SU-DHL-6 (cell line): Measurements from ENCODE around the gene PDE4B.

Experiments
- H2AFZ ChIP-seq: fragments of 200-600 bp; sonication (generic); 2 replicates; pipeline ENCODE4 v1.6.1; 2014; ENCODE audit warnings: low read depth, mild to moderate bottlenecking, moderate library complexity, mixed read lengths, antibody characterized with exemption, low read length; ENCODE audit not compliant: severe bottlenecking
- H3F3A ChIP-seq: fragments of 200-600 bp; shearing (Covaris generic); 2 replicates; pipeline ENCODE4 v1.6.0; 2016; ENCODE audit warnings: antibody characterized with exemption, mild to moderate bottlenecking; ENCODE audit not compliant: insufficient read depth
- H3K27ac ChIP-seq: fragments of 200-600 bp; sonication (generic); 2 replicates; pipeline ENCODE4 v1.5.1; 2016; ENCODE audit warnings: low read depth, mild to moderate bottlenecking, low read length, moderate library complexity, mixed read lengths
- H3K27me3 ChIP-seq: fragments of 200-600 bp; sonication (generic), shearing (Covaris generic); 2 replicates; pipeline ENCODE4 v1.6.0; 2014; ENCODE audit warnings: mild to moderate bottlenecking, low read length
- H3K36me3 ChIP-seq: fragments of 200-600 bp; sonication (generic); 2 replicates; pipeline ENCODE4 v1.6.1; 2014; ENCODE audit warnings: mild to moderate bottlenecking, low read length, mixed read lengths
- H3K4me2 ChIP-seq: fragments of 300-600, 200-600 bp; shearing (Covaris generic), sonication (generic); 2 replicates; pipeline ENCODE4 v1.6.0; 2014; ENCODE audit warnings: low read length, low read depth, mild to moderate bottlenecking; ENCODE audit not compliant: poor library complexity, severe bottlenecking
- H3K4me3 ChIP-seq: fragments of 200-600 bp; sonication (generic); 2 replicates; pipeline ENCODE4 v1.5.1; 2014; ENCODE audit warnings: antibody characterized with exemption, low read length, mild to moderate bottlenecking, mixed read lengths; ENCODE audit not compliant: insufficient read depth, poor library complexity, severe bottlenecking
- H3K79me2 ChIP-seq: fragments of 200-600 bp; sonication (generic); 2 replicates; pipeline ENCODE4 v1.6.1; 2014; ENCODE audit warnings: mild to moderate bottlenecking, low read length, moderate library complexity; ENCODE audit not compliant: insufficient read depth
- H3K9ac ChIP-seq: fragments of 200-600 bp; sonication (generic); 2 replicates; pipeline ENCODE4 v1.7.0; 2014; ENCODE audit warnings: mild to moderate bottlenecking, low read length
- H3K9me2 ChIP-seq: fragments of 200-600 bp; sonication (generic); replicated peaks from 2 replicates; pipeline ENCODE4 v1.6.1; 2014; ENCODE audit warnings: low read length; ENCODE audit not compliant: insufficient read depth
- H3K9me3 ChIP-seq: fragments of 200-600 bp; sonication (generic); 2 replicates; pipeline ENCODE4 v1.6.1; 2014; ENCODE audit warnings: low read length, mixed read lengths; ENCODE audit not compliant: insufficient read depth
- H4K20me1 ChIP-seq: fragments of 200-600 bp; sonication (generic); 2 replicates; pipeline ENCODE4 v1.6.1; 2014; ENCODE audit warnings: low read depth, mild to moderate bottlenecking, antibody characterized with exemption, low read length, moderate library complexity, mixed read lengths
- EZH2phosphoT487 ChIP-seq: fragments of 200-600 bp; sonication (generic), shearing (Covaris generic); conservative IDR thresholded peaks from 2 replicates; pipeline ENCODE4 v1.6.1; 2018; ENCODE audit warnings: mild to moderate bottlenecking, antibody characterized with exemption, low read length, moderate library complexity, mixed read lengths
- TF ChIP-seq, protein P1 (sequence below): fragments of 200-600 bp; sonication (generic); IDR thresholded peaks from one replicate; pipeline ENCODE4 v1.5.1; 2017; ENCODE audit warnings: antibody characterized with exemption, mild to moderate bottlenecking, low read length, moderate library complexity; ENCODE audit not compliant: insufficient read depth, poor library complexity, severe bottlenecking

Gene PDE4B

DNA sequence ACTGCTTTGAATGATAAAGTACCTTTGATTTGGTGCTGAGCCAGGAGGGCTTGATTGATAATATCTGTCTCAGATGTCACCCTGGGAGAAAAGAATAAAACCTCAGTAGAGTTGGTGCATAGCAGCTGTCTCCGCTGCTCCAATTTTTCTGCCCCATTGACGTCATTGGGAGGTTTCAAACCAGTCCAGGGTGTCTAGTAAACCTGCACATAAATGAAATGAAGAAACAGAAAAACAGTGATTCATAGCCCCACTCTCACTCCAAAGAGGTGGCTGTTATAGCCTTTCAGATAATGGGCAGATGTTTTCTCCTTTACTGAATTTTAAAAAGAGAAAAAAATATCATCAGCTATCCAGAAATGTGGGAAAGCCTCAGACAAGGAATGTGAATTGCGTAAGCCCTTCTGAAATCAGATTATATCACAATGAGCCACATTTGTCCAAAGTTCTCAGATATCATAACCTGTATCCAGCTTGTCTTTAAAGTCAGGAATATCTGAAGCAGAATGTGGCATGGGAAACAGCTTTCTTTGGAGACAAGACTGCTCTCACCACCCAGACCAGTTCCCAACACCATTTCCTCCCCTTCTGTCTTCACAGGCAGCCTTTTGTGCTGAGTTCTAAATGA is 390.0 kb downstream of the PDE4B start:
- Histone ChIP-seq H3K9ac (no peak overlapping the region), H3K9me2 (no peaks in the 10 kb centered on the region), H3K9me3 (no peaks in the 10 kb centered on the region), H3K27ac (no peak overlapping the region), H3K79me2 (no peaks in the 10 kb centered on the region), H3K36me3 (no peaks in the 10 kb centered on the region), H3K4me3 (no peak overlapping the region), H3K27me3 (no peaks in the 10 kb centered on the region), H2AFZ (no peak overlapping the region), H3F3A (no peaks in the 10 kb centered on the region), H3K4me2 (no peak overlapping the region), H4K20me1 (no peaks in the 10 kb centered on the region)
- TF ChIP-seq, protein P1, sequence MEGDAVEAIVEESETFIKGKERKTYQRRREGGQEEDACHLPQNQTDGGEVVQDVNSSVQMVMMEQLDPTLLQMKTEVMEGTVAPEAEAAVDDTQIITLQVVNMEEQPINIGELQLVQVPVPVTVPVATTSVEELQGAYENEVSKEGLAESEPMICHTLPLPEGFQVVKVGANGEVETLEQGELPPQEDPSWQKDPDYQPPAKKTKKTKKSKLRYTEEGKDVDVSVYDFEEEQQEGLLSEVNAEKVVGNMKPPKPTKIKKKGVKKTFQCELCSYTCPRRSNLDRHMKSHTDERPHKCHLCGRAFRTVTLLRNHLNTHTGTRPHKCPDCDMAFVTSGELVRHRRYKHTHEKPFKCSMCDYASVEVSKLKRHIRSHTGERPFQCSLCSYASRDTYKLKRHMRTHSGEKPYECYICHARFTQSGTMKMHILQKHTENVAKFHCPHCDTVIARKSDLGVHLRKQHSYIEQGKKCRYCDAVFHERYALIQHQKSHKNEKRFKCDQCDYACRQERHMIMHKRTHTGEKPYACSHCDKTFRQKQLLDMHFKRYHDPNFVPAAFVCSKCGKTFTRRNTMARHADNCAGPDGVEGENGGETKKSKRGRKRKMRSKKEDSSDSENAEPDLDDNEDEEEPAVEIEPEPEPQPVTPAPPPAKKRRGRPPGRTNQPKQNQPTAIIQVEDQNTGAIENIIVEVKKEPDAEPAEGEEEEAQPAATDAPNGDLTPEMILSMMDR = no peak
- TF ChIP-seq EZH2phosphoT487 = no peak

DNA sequence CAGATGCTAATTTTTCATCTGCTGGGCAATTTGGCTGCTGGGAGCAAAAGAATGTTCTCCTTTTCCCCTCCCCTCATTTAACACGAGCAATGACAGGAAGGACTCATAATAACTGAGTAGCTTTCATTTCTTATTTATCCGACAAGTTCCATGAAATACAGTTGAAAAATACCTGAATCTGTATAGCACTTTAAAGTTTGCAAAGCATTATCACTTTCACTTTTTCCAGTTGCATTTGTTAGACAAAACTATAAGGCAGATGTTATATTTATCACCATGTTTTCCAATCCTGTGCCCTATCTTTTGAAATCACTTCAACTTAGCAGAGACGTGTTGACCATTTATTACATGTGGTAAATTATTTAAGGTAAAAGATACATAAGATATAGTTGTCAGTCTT is 390.7 kb downstream of the PDE4B start:
- Histone ChIP-seq H3K36me3 (no peaks in the 10 kb centered on the region), H3K79me2 (no peaks in the 10 kb centered on the region), H4K20me1 (no peaks in the 10 kb centered on the region), H3K27ac (no peak overlapping the region), H3F3A (no peaks in the 10 kb centered on the region), H3K9me3 (no peaks in the 10 kb centered on the region), H2AFZ (no peak overlapping the region), H3K4me3 (no peak overlapping the region), H3K27me3 (no peaks in the 10 kb centered on the region), H3K9me2 (no peaks in the 10 kb centered on the region), H3K9ac (no peak overlapping the region), H3K4me2 (no peak overlapping the region)
- TF ChIP-seq, protein P1 = no peak
- no peak for TF ChIP-seq EZH2phosphoT487

DNA sequence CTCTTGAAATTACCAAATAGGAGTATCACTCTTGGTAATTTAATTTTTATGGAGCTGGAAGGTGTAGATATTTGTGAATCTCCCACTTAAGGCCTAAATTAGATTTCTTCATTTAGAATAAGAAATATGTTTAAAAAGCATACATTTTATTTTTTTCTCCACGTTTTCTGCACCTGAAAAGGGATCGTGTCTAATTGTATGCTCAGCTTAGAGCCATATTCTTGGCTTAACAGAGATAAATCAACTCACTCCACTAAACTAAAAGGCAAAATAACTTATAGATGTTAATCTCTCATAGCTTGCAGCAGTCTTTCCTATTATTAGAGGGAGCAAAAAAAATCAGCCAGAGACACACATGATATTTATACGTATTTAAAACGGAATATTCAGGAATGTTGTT is 404.4 kb downstream of the PDE4B start:
- H3K79me2 ChIP-seq = no peaks in the 10 kb centered on the region
- H3K4me2 ChIP-seq = no peak overlapping the region
- no peak overlapping the region for H2AFZ ChIP-seq
- no peaks in the 10 kb centered on the region for H3K9me2 ChIP-seq
- no peaks in the 10 kb centered on the region for H3K36me3 ChIP-seq
- no peaks in the 10 kb centered on the region for H3K27me3 ChIP-seq
- no peak overlapping the region for H3K4me3 ChIP-seq
- no peak for TF ChIP-seq EZH2phosphoT487
- TF ChIP-seq, protein P1 = no peak
- no peak overlapping the region for H3K9ac ChIP-seq
- H3K27ac ChIP-seq = no peak overlapping the region
- no peaks in the 10 kb centered on the region for H4K20me1 ChIP-seq
- no peaks in the 10 kb centered on the region for H3K9me3 ChIP-seq
- no peaks in the 10 kb centered on the region for H3F3A ChIP-seq
